CD4-positive, alpha-beta T cell treated with Interleukin-6 for 4 hours (primary cell): ENCODE data around the gene SMIM3.
"Not testable (repeated sequence)": the region's sequence is repeated elsewhere in the genome, so short reads cannot be mapped to it uniquely, and the experiment has no call there.

Experiments used
- DNase-seq: peaks from one replicate; pipeline ENCODE4 v3.0.0-alpha.2; 2020; ENCODE audit warnings: mixed read lengths

SMIM3 gene, protein sequence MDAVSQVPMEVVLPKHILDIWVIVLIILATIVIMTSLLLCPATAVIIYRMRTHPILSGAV

GRCh38 chr5:150778517-150779396, at the start of gene SMIM3:
Gene SMIM3 (plus strand): TSS chr5:150778757. CDS start chr5:150795441, 16,684 bp downstream.
- DNase-seq = peak; percentile 80

DNA sequence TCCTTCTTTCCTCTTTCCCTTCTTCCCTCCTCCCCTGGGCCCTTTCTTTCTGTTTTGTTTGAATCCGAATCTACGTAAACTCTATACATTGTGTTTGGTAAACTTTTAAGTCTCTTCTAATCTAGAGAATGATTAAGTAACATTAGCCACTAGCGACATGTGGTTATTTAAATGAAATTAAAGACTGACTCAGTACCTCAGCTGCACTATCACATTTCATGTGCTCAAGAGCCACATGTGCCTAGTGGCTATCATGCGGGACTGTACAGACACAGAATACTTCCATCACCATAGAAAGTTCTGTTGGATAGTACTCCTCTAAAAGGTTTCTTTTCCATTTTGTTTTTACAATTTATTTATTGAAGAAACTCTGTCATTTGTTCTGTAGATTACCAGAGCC, 48.7 kb upstream of the SMIM3 start:
- no peak for DNase-seq

DNA sequence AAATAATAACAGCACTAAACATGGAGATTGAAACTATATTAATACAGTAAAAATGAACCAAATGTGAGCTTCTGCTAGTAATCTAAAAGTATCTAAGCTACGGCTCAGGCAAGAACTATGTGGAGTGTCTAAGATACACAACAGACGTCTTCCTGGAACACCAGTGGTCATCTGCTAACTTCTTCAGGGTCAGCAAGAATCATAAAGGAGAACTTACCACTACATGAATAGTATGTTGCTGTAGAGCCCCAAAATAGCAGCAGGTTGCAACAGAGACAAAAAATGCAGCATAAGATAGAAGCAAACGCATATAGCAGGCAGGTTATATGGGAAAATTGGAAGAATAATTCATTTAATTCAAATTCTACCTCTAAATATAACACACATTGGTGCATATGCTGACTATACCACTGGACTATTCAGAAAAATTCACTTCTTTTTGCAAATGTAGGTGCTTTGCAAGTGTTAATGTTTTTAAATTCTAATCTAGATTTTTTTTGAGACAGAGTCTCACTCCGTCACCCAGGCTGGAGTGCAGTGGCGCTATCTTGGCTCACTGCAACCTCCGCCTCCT, 46.8 kb upstream of the SMIM3 start:
- DNase-seq = no peak

DNA sequence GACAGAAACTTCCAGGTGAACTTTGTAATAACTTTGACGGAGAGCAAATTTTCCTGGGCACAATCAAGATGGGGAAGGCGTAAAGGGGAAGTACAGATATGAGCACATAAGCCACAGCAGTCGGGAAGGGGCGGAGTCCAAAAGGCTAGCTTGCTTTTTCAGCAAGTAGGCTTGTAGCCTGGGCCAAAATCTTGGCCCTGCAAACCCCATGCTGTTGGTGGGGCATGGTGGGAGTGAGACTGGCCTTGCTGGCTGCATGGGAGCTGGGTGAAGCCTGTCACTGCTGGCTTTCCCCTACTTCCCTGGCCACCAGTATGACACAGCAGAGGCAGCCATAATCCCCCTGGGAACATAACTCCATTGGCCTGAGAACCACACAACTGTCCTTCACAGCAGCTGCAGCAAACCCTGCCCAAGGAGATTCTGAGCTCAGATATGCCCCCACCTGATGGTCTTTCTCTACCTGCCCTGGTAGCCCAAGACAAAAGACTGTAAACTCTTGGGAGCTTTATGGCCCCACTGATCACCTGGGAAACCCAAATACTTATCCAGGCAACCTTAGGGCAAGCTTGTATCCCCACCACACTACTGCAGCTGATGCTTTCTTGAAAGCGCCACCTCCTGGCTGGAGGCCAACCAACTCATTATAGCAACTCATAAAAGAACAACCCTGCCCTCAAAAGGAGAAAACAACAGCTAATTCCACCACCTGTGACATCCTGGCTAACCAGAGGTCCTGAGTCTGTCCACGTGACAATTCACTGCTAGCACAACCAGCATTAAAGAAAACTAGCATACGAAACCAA, 43.8 kb upstream of the SMIM3 start:
- peak; percentile 10 for DNase-seq

DNA sequence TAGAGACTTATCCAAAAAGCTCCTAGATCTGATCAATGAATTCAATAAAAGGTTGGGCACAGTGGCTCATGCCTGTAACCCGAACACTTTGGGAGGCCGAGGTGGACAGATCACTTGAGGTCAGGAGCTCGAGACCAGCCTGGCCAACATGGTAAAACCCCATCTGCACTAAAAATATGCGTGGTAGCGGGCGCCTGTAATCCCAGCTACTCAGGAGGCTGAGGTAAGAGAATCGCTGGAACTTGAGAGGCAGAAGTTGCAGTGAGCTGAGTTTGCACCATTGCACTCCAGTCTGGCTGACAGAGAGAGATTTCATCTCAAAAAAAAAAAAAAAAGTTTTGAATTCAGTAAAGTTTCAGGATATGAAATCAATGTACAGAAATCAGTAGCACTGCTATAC, 39.7 kb upstream of the SMIM3 start:
- no peak for DNase-seq

- peak; percentile 9 for DNase-seq
Observed at GRCh38 chr5:150740992-150741391, 37.6 kb upstream of the SMIM3 start.

- not testable (repeated sequence) for DNase-seq
Observed at GRCh38 chr5:150742455-150743141, 36.0 kb upstream of the SMIM3 start.

- DNase-seq = not testable (repeated sequence)
Observed at GRCh38 chr5:150743142-150743488, 35.4 kb upstream of the SMIM3 start.

DNA sequence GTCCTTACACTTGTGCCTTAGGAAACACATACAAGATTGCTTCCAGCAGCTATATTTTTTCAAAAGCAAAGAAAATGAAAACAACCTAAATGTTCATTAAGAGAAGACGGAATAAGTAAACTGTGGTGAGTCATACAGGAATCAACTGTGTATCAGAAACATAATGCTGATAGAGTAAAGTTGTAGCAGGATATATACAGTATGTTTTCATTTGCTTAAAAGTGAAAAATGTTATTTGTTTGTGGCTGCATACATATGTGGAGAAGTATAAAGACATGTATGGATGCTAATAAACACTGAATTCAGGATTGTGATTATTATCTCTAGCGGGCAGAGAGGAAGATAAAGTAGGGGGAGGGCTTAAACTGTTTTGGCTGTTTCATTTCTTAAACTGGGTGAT, 28.1 kb upstream of the SMIM3 start:
- no peak for DNase-seq

DNA sequence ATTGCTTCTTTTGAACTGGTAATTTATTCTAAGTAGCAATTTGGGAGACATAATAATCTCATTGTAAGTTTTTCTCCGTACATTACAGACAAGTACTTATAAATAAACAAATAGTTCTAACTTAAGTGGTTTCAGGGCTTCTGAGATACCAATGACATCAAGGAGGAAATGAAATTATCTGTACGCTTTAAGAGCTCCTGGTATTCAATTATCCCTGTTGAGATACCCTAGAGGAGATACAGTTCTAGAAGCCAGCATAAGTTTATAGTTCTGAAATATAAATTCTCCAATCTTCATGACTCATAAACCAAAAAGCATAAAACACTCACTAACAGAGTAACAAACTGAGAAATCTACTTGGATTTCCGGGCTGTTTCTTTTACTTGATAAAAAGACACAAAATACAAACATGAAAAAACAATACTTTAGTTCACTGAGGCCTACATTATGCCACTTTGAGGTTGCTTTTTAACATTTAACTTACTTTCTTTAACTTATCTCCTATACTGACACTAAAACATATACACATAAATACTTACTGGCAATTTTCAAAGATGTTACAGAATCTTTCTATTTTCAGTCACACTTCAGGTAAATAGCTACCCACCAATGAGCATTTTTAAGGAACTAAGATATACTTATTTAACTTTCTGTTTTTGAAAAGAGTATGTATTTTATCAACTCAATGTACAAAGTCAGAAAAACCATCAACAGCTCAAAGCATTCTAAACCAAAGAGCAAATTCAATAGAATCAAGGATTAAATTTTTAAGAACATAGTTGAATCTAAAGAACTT, 27.3 kb upstream of the SMIM3 start:
- DNase-seq = no peak

- DNase-seq = no peak
Observed at GRCh38 chr5:150753463-150753862, 25.1 kb upstream of the SMIM3 start.

GRCh38 chr5:150753863-150754262, 24.7 kb upstream of the SMIM3 start:
- no peak for DNase-seq

- DNase-seq = no peak
Observed at GRCh38 chr5:150757087-150757649, 21.4 kb upstream of the SMIM3 start.

- peak; percentile 27 for DNase-seq
Observed at GRCh38 chr5:150758203-150758530, 20.4 kb upstream of the SMIM3 start.

DNA sequence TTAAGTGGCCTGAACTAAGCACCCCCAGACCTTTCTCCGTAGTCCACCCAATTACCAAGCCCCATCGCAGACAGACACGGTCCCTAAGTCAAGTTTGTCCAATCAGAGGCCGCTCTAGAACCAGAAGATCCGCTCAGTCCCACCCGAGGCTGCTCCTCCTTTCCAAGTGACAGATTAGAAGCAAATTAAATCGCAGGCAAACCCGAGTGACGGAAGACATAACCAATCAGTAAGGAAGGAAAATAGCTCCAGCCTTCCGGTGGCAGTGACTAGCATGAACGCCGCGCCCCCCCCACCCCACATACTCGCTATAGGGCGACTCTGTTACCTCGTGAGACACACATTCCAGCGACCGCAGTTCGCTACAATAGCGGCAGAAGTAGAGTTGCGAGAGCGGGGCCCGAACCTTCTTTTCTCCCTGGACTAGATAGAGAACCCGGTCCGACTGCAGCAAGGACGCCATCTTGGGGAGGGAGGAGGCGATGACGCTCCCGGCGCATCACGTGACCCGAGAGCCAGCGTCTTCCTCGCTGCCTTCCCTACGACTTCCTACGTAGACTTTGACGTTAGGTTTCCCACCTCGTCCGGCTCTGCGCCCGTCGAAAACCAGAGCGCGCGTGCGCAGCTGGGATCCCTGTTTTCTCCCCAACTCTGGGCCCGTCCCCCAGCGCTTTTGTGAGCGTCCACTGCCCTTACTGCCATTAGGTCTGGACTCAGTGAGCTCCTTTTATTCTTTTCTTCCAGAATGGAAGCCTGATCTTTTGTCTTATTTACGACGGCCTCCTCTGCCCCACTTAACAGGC, 19.8 kb upstream of the SMIM3 start, which contains the start of gene DCTN4:
DCTN4 (minus strand) TSS at position 487 of the 803 bp plus-strand sequence; CDS start at position 463, 24 bp downstream.
- peak; percentile 94 for DNase-seq

GRCh38 chr5:150759334-150759583, 19.3 kb upstream of the SMIM3 start:
- no peak for DNase-seq

- no peak for DNase-seq
Observed at GRCh38 chr5:150762211-150762610, 16.3 kb upstream of the SMIM3 start.

DNA sequence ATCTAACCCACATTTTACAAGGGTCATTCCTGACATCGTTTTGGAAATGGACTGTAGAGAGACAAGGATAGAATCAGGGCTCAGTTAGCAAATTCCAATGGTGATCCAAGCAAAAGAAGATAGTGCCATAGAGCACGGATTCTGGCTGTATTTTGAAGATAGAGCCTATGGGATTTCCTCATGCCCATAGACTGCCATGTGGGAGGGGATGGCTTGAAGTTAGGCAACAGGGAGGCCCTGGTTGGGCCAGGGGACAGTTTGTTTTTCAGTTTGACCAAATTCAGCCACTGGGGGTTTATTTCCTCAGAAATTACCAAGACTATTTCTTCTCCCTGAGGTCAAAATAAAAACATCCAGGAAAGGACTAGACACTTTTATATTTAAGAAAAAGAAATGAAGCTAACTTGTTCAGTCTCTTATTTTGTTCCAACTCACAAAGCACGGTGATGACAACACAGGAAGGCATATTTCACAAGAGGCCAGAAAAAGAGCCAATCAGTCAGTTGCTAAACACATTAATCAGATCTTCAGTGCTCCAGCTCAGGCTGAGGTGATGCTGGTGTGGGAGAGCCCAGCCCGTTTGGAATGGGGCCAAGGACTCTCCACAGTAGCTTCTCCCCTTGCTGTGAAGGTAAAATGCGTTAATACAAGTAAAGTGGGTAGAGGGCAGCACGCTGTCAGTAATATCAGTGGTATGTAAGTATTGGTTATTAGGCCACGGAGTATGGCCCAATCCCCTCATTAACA, 15.4 kb upstream of the SMIM3 start:
- DNase-seq = no peak

- no peak for DNase-seq
Observed at GRCh38 chr5:150764530-150764929, 14.0 kb upstream of the SMIM3 start.
